SK-N-MC (cell line): ENCODE results near the gene JUN.

ENCODE experiments used
- EZH2 ChIP-seq: fragments of 200-600 bp; sonication (generic); IDR thresholded peaks from one replicate; pipeline ENCODE4 v1.6.1; 2017; ENCODE audit warnings: antibody characterized with exemption
- FOXP2 ChIP-seq: optimal IDR thresholded peaks from 2 replicates; pipeline ENCODE3; 2011; ENCODE audit warnings: mild to moderate bottlenecking, moderate library complexity; ENCODE audit not compliant: insufficient read depth; ENCODE audit errors: extremely low read length, control extremely low read depth
- POLR2AphosphoS5 ChIP-seq: IDR thresholded peaks from 2 replicates; pipeline ENCODE4 v1.6.1; 2012; ENCODE audit warnings: mild to moderate bottlenecking, low read depth, low read length, borderline replicate concordance

DNA sequence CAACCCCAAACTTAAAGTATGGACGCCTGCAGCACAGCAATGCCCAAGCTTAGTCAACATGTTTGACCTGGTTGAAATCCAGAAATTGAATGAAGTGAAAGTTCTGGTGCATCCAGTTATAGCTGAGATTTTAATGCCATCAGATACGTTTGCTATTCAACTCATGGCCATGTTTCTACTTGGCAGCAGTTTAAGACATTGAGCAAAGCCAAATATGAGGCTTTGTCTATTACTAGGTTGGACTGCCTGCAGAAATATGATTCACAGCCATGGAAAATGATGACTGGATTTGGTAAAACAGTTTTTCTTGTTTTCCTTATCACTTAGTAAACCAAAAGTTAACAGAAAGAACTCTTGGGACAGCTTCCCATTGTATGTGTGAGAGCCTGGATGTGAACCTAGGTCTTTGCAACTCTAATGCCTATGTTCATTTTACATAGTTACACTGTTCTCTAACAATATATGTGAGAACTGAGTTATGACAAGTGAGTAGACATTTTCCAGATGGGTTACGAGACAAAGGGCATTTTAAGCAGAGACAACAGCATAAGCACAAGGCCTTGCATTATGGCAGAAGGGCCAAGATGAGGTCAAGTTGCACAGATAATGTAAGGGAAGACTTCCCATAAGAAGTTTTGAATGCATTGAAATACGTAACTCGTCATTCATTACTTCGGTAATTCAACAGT is 51.6 kb downstream of the JUN start:
- TF ChIP-seq EZH2: no peak
- TF ChIP-seq POLR2AphosphoS5: no peak
- TF ChIP-seq FOXP2: no peak
